ENCODE measurements around the gene HEXB. TPM values are rescaled to one million over a fixed set of nuclear protein-coding genes. Genes with fewer than 3 reads are reported as not detected.

The HEXB gene
- total RNA-seq, 4 donors from 2014 or later: 89.3 to 462 (median 184) TPM

DNA sequence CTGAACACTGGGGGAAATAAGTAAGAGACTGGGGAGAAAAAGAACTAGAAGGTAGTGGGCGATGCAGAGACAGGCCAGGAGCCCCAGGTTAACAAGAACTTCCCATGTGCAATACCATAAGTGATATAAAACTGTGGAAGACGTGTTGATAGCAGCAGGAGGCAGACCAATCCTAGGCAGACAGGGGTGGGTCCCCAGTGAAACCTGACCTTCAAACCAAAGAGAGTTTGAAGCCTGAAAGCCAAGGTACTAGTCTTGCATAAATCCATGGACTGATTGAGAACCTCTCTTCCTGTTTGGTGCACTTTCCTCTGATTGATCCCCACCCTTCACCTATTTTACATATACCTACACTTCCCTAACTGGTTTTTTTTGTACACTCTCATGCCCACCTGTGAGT lies 15.2 kb upstream of the HEXB start:
- TF ChIP-seq CTCF (IDR thresholded peaks at IDR 0.05; ENCODE audit: low read depth): no peak

DNA sequence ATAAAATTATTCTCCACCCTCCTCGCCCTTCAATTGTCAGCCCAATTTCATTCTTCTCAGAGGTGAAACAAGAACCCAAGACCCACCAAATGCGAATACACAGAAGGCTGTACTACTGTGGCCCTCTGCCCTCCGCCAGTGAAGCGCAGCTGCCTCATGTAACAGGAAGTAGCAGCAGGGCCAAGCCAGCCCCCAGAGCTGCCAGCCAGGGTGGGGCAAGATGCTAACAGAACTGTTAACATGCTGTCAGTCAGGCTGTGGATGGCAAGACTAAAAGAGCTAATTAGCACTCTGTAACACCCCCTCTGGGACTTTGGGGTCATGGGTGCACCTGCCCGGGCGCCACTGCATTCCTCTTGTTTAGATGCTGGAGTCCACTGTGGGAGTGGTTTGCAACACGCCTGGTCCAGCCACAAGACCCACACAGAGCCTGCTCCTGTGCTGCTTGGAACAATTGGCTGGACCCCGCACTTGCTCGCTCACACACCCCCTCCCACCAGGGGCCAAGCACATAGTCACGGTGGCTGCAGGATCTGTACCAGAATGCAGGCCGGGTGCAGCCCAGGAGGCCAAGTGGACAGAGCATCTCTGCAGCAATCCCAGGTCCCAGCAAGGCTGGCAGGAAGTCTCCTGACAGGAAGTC lies 14.5 kb upstream of the HEXB start:
- no peak for TF ChIP-seq CTCF (IDR thresholded peaks at IDR 0.05; ENCODE audit: low read depth)

DNA sequence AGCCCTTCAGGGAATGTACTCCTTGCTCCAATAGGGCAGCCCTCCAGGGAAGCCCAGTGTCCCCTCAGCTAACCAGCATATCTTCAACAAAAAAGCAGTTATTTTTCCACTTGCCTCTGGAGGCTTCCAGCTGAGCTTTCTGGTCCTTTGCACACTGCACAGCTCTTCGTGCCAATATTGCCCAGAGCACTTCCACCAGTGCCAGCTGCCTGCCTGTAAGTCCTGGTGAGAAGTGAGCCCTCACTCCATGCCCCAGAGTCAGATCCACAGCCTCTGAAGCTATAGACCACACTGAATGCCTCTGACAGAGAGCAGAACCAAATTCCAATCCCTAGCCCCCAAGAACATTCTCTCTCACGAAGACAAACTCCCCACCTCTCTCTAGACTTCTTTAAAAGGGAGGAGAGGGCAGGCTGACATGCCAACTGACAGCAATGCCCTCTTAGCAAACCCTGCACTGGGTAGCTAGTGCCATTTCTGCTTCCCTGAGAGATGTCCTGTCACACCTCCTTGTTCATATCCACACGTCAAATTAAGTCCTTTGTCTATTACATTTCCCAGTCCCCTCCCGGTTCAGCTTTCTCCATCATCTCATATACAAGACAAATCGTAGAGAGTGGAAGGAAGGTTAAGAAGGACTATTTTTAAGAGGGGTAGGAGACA lies 12.7 kb upstream of the HEXB start:
- no peak for TF ChIP-seq CTCF (IDR thresholded peaks at IDR 0.05; ENCODE audit: low read depth)

DNA sequence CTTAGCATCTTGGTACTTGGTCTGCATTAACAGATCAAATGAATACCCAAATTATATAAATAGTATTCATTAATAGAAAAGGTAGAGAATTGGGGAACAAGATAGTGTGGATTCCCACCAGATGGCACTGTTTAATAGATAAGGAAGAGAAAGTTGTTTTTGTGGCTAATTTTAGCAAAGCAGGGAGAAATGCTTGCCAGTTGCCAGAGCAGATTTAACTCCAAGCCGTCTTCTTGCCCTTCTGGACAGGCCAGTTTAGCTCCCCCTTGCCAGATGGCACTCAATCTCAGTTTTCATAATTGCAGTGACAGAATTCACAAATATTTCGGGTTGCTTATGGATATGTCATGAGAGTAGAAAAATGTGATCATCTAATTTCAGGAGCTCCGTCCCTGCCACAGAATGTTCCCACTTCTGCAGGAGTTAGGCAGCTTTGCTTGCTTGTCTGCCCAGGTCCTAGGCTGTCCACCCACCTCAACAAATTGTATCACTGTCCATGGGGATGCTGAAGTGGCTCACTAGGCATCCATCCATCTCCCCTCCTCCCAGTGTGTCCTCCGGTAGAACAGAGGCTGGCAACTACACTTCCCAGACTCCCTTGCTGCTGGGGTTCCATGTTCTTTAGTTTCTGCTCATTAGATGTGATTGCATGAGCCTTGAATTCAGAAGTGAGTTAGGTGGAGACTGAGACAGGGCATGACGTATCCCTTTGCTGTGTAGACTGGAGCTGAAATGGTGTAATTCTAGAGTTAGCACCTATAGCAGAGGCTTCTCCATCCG lies 11.8 kb upstream of the HEXB start:
- no peak for TF ChIP-seq CTCF (IDR thresholded peaks at IDR 0.05; ENCODE audit: low read depth)

GRCh38 chr5:74679966-74680365 lies 5.1 kb upstream of the HEXB start:
- no peak for TF ChIP-seq CTCF (IDR thresholded peaks at IDR 0.05; ENCODE audit: low read depth)

GRCh38 chr5:74685979-74686631 lies 1.1 kb downstream of the HEXB start:
- TF ChIP-seq CTCF (IDR thresholded peaks at IDR 0.05; ENCODE audit: low read depth): no peak

All from subcutaneous adipose tissue (tissue), 4 donors.